IMR-90 (cell line): ENCODE results near the gene NSF. TPM values are rescaled to one million over a fixed set of nuclear protein-coding genes. Genes with fewer than 3 reads are reported as not detected.

Source experiments
- ATAC-seq: fragments of 200-7000 bp; cut with Tn5 transposase; 2 replicates; pipeline ENCODE4 v1.9.1; 2020; ENCODE audit warnings: low read depth, mild to moderate bottlenecking, moderate library complexity
- BruUV-seq: library from RNA; stranded (reverse); fragments of 400-500 nt; replicated peaks from 2 replicates; lab custom pipeline; 2021; lab: Mats Ljungman, UMichigan
- CTCF ChIA-PET: fragments of 300-600 bp; formaldehyde crosslinking; extraction: SDS; loops from one replicate; lab custom pipeline; 2021; ENCODE audit warnings: antibody characterized with exemption; lab: Yijun Ruan, JAX
- POLR2A ChIA-PET: fragments of 300-600 bp; sonication (Branson Sonifier 250); formaldehyde crosslinking; loops from one replicate; lab custom pipeline; 2022; ENCODE audit warnings: antibody characterized with exemption; ENCODE audit not compliant: unreplicated experiment; lab: Charles Lee
- DNase-seq: peaks from one replicate; pipeline ENCODE4 v3.0.0; 2013
- H2AFZ ChIP-seq: replicated peaks from 2 replicates; pipeline ENCODE3; 2013; ENCODE audit warnings: low read length, mild to moderate bottlenecking; ENCODE audit not compliant: poor library complexity
- H2AK5ac ChIP-seq: 2 replicates; pipeline ENCODE4 v1.6.1; 2013; ENCODE audit warnings: low read depth, low read length, inconsistent platforms
- H2AK9ac ChIP-seq: replicated peaks from 2 replicates; pipeline ENCODE3; 2013; ENCODE audit warnings: mild to moderate bottlenecking, low read depth, low read length, moderate library complexity; ENCODE audit not compliant: poor library complexity
- H2BK120ac ChIP-seq: 2 replicates; pipeline ENCODE4 v1.6.1; 2013; ENCODE audit warnings: low read depth, low read length, inconsistent platforms
- H2BK15ac ChIP-seq: 3 replicates; pipeline ENCODE4 v1.6.1; 2013; ENCODE audit warnings: low read depth, low read length, inconsistent platforms
- H2BK20ac ChIP-seq: 2 replicates; pipeline ENCODE4 v1.6.1; 2013; ENCODE audit warnings: low read depth, mild to moderate bottlenecking, inconsistent platforms, low read length, moderate library complexity
- H2BK5ac ChIP-seq: 2 replicates; pipeline ENCODE4 v1.6.1; 2013; ENCODE audit warnings: mild to moderate bottlenecking, low read depth, low read length, inconsistent platforms; ENCODE audit not compliant: poor library complexity, severe bottlenecking
- H3K14ac ChIP-seq: replicated peaks from 2 replicates; pipeline ENCODE4 v1.6.1; 2013; ENCODE audit warnings: low read depth, low read length, inconsistent platforms
- H3K18ac ChIP-seq: 2 replicates; pipeline ENCODE4 v1.6.1; 2013; ENCODE audit warnings: low read depth, low read length, control low read depth
- H3K23ac ChIP-seq: 2 replicates; pipeline ENCODE4 v1.6.1; 2013; ENCODE audit warnings: low read depth, low read length, inconsistent platforms
- H3K27ac ChIP-seq: 2 replicates; pipeline ENCODE4 v1.5.1; 2013; ENCODE audit warnings: mild to moderate bottlenecking, control low read depth, low read length; ENCODE audit not compliant: insufficient read depth
- H3K27me3 ChIP-seq: 2 replicates; pipeline ENCODE4 v1.6.1; 2013; ENCODE audit warnings: low read length; ENCODE audit not compliant: control insufficient read depth, insufficient read depth
- H3K36me3 ChIP-seq: 2 replicates; pipeline ENCODE4 v1.6.1; 2013; ENCODE audit warnings: low read length, mixed read lengths; ENCODE audit not compliant: control insufficient read depth, insufficient read depth
- H3K4ac ChIP-seq: 2 replicates; pipeline ENCODE4 v1.6.1; 2013; ENCODE audit warnings: low read depth, low read length, inconsistent platforms
- H3K4me1 ChIP-seq: 2 replicates; pipeline ENCODE4 v1.6.1; 2013; ENCODE audit warnings: low read length, mixed read lengths; ENCODE audit not compliant: control insufficient read depth, insufficient read depth
- H3K4me2 ChIP-seq: 2 replicates; pipeline ENCODE4 v1.6.1; 2013; ENCODE audit warnings: low read depth, mild to moderate bottlenecking, control low read depth, low read length, moderate library complexity
- H3K4me3 ChIP-seq: 2 replicates; pipeline ENCODE4 v1.5.1; 2013; ENCODE audit warnings: low read depth, mild to moderate bottlenecking, control low read depth, low read length, moderate library complexity; ENCODE audit not compliant: insufficient read depth
- H3K56ac ChIP-seq: 2 replicates; pipeline ENCODE4 v1.6.1; 2013; ENCODE audit warnings: low read length, inconsistent platforms; ENCODE audit not compliant: insufficient read depth; ENCODE audit errors: extremely low read depth
- H3K79me1 ChIP-seq, 2 experiments: 2 replicates each; pipeline ENCODE4 v1.6.1; 2013; ENCODE audit warnings: low read length in 2 of 2, inconsistent platforms in 1 of 2, low read depth in 1 of 2
- H3K9ac ChIP-seq: 2 replicates; pipeline ENCODE4 v1.6.1; 2013; ENCODE audit warnings: low read depth, low read length, control low read depth
- H3K9me1 ChIP-seq: 2 replicates; pipeline ENCODE4 v1.6.1; 2013; ENCODE audit warnings: low read length, inconsistent platforms; ENCODE audit not compliant: insufficient read depth
- H3K9me3 ChIP-seq: 2 replicates; pipeline ENCODE4 v1.6.1; 2013; ENCODE audit warnings: low read length; ENCODE audit not compliant: control insufficient read depth, insufficient read depth
- H4K20me1 ChIP-seq: 2 replicates; pipeline ENCODE4 v1.6.1; 2013; ENCODE audit warnings: low read length, inconsistent platforms; ENCODE audit not compliant: insufficient read depth
- H4K5ac ChIP-seq: 2 replicates; pipeline ENCODE4 v1.6.1; 2013; ENCODE audit warnings: mild to moderate bottlenecking, low read depth, low read length, control low read depth
- H4K8ac ChIP-seq, 2 experiments: 2 replicates each; pipeline ENCODE4 v1.6.1; 2013; ENCODE audit warnings: low read depth in 2 of 2, low read length in 2 of 2, control low read depth in 1 of 2, inconsistent platforms in 1 of 2
- H4K91ac ChIP-seq: 2 replicates; pipeline ENCODE4 v1.6.1; 2013; ENCODE audit warnings: low read depth, low read length, inconsistent platforms; ENCODE audit not compliant: insufficient read depth
- MAZ ChIP-seq: IDR thresholded peaks from 2 replicates; pipeline ENCODE4 v1.6.1; 2012; ENCODE audit warnings: low read depth, mild to moderate bottlenecking, low read length, improper control_type of control experiment, moderate library complexity, borderline replicate concordance
- MXI1 ChIP-seq: IDR thresholded peaks from 2 replicates; pipeline ENCODE4 v1.6.1; 2012; ENCODE audit warnings: low read depth, mild to moderate bottlenecking, low read length, moderate library complexity, borderline replicate concordance
- RFX5 ChIP-seq: IDR thresholded peaks from 2 replicates; pipeline ENCODE4 v1.8.0; 2012; ENCODE audit warnings: low read depth, mild to moderate bottlenecking, low read length, moderate library complexity
- WGBS, 2 experiments: methylation state at CpG; one replicate each; pipeline versions ENCODE4 v1.1.5 to v1.1.7; 2013; ENCODE audit warnings: missing lambda C conversion rate in 2 of 2; ENCODE audit not compliant: insufficient read length in 1 of 2; ENCODE audit errors: extremely low coverage in 2 of 2; 5-methylcytosine and 5-hydroxymethylcytosine counted together
- dilution Hi-C: fragments of 300-500 bp; cut with HindIII; formaldehyde crosslinking; loops from one replicate; pipeline ENCODE4 v1.14.3; 2018; ENCODE audit warnings: low sequenced_read_pairs; ENCODE audit not compliant: unreplicated experiment
- in situ Hi-C: fragments of 300-500 bp; cut with MboI; formaldehyde crosslinking; loops from 3 replicates; pipeline ENCODE4 v1.14.3; 2019; ENCODE audit warnings: low sequenced_read_pairs, inconsistent platforms, mixed read lengths
- intact Hi-C: fragments of 100-400 bp; cut with micrococcal nuclease; formaldehyde crosslinking; loops from 2 replicates; pipeline ENCODE4 v1.10.0; 2022
- polyA plus RNA-seq, 3 experiments: library from polyadenylated mRNA; depleted of rRNA; stranded (reverse); fragments of >200 nt; gene quantifications; 2 replicates each; pipeline ENCODE4 v1.2.3, GENCODE V29; 2012; ENCODE audit warnings: low replicate concordance in 1 of 3
- total RNA-seq: library from RNA; depleted of rRNA; stranded (reverse); fragments of >200 nt; gene quantifications from 2 replicates; pipeline ENCODE4 v1.2.3, GENCODE V29; 2012

NSF gene
- total and polyA plus RNA-seq, 2 of the 4 experiments (the other 2 are of a cell fraction): 38.9 to 110 TPM

- dilution Hi-C loops: no loop called here
- no peak overlapping the region for H3K56ac ChIP-seq
- 65% methylated on average over 2 of the region's 7 CpGs; no CpG with 5 or more reads in 1 of the 2 experiments for WGBS, 2 experiments
- no peak overlapping the region for H4K8ac ChIP-seq
- DNase-seq (no peak), ATAC-seq (peak; percentile 48; the same call in 1 of the 2 replicates)
- H2BK15ac ChIP-seq: no peak overlapping the region
- BruUV-seq: no TSS peak
- POLR2A ChIA-PET: no interaction called here
- CTCF ChIA-PET: no interaction called here
- H2AFZ ChIP-seq: peak overlapping the region; percentile 27
- H3K4me1 ChIP-seq: no peaks in the 10 kb centered on the region
- H3K9me1 ChIP-seq: no peaks in the 10 kb centered on the region
- H4K5ac ChIP-seq: no peak overlapping the region
- intact Hi-C loops: no loop called here
- no peak overlapping the region for H2BK120ac ChIP-seq
- peaks cover 42% of the 10 kb centered on the region for H3K27me3 ChIP-seq
- no peak overlapping the region for H3K9ac ChIP-seq
- H2BK5ac ChIP-seq: no peak overlapping the region
- H4K91ac ChIP-seq: no peak overlapping the region
- no peak overlapping the region for H2AK5ac ChIP-seq
- no peaks in the 10 kb centered on the region for H3K36me3 ChIP-seq
- H3K4ac ChIP-seq: no peak overlapping the region
- H2AK9ac ChIP-seq: no peak overlapping the region
- no peak overlapping the region for H3K23ac ChIP-seq
- TF ChIP-seq RFX5: no peak
- TF ChIP-seq MAZ: no peak
- TF ChIP-seq MXI1: no peak
- H3K4me2 ChIP-seq: no peak overlapping the region
- in situ Hi-C loops: no loop called here
- no peak overlapping the region for H3K4me3 ChIP-seq
- no peaks in the 10 kb centered on the region for H3K79me1 ChIP-seq
- H3K14ac ChIP-seq: no peak overlapping the region
- no peaks in the 10 kb centered on the region for H4K20me1 ChIP-seq
- no peak overlapping the region for H3K18ac ChIP-seq
- H3K27ac ChIP-seq: no peak overlapping the region
- no peak overlapping the region for H2BK20ac ChIP-seq
- peaks cover 12% of the 10 kb centered on the region for H3K9me3 ChIP-seq
Observed at GRCh38 chr17:46785696-46786095, 195.2 kb downstream of the NSF start.
